Panc1 (cell line): ENCODE results near the gene KDM7A.

Experiments
- CTCF ChIP-seq: fragments of 450-650 bp; IDR thresholded peaks from 2 replicates; pipeline ENCODE4 v1.5.1; 2017; ENCODE audit warnings: mild to moderate bottlenecking
- POLR2AphosphoS5 ChIP-seq: IDR thresholded peaks from 2 replicates; pipeline ENCODE4 v1.6.1; 2012; ENCODE audit warnings: mild to moderate bottlenecking, low read depth, low read length, moderate library complexity
- REST ChIP-seq, 2 experiments: IDR thresholded peaks; 2 replicates each; pipeline ENCODE4 v1.6.1; 2011 to 2012; ENCODE audit warnings: low read depth in 2 of 2, control low read depth in 1 of 2, low read length in 1 of 2, mild to moderate bottlenecking in 1 of 2, moderate library complexity in 1 of 2; ENCODE audit not compliant: insufficient read depth in 1 of 2
- SIN3A ChIP-seq: IDR thresholded peaks from 2 replicates; pipeline ENCODE4 v1.6.1; 2012; ENCODE audit warnings: low read depth, mild to moderate bottlenecking, low read length, moderate library complexity, borderline replicate concordance; ENCODE audit not compliant: insufficient read depth
- TCF7L2 ChIP-seq: IDR thresholded peaks from 2 replicates; pipeline ENCODE4 v1.6.1; 2011; ENCODE audit warnings: mild to moderate bottlenecking, low read depth, low read length, inconsistent platforms

- TF ChIP-seq CTCF = no peak
- TF ChIP-seq REST (IDR thresholded peaks at IDR 0.05; ENCODE audit: insufficient read depth in 1 of 2, low read depth in 2 of 2, low read length in 1 of 2) = no peak
- TF ChIP-seq POLR2AphosphoS5 = no peak
- no peak for TF ChIP-seq SIN3A
- no peak for TF ChIP-seq TCF7L2
These were observed 39.7 kb downstream of the KDM7A start for GRCh38 chr7:140137078-140137477.
